Cardiac fibroblast (primary cell): ENCODE results near the gene SPACA6.
"Not testable (repeated sequence)": the region's sequence is repeated elsewhere in the genome, so short reads cannot be mapped to it uniquely, and the experiment has no call there.

ENCODE experiments used
- DNase-seq, 2 donors: peaks; one replicate each; pipeline versions ENCODE4 v3.0.0 to v3.0.0-alpha.2; 2010; ENCODE audit warnings: low read depth in 2 of 2
- H3K4me3 ChIP-seq, 2 donors: replicated peaks in 1 of 2; 1 replicate in 1 of 2; 2 replicates in 1 of 2; pipeline ENCODE4 v1.5.1; 2011; ENCODE audit warnings: low read depth in 2 of 2, low read length in 2 of 2, mild to moderate bottlenecking in 2 of 2, moderate library complexity in 1 of 2
- TF ChIP-seq, protein P1 (sequence below): IDR thresholded peaks from one replicate; pipeline ENCODE4 v1.5.1; 2011; ENCODE audit warnings: low read depth, mild to moderate bottlenecking, low read length, inconsistent platforms

SPACA6 gene

GRCh38 chr19:51675911-51676565 lies 17.1 kb upstream of the SPACA6 start:
- peak; percentile 36 to 57 for DNase-seq
- TF ChIP-seq, protein P1, sequence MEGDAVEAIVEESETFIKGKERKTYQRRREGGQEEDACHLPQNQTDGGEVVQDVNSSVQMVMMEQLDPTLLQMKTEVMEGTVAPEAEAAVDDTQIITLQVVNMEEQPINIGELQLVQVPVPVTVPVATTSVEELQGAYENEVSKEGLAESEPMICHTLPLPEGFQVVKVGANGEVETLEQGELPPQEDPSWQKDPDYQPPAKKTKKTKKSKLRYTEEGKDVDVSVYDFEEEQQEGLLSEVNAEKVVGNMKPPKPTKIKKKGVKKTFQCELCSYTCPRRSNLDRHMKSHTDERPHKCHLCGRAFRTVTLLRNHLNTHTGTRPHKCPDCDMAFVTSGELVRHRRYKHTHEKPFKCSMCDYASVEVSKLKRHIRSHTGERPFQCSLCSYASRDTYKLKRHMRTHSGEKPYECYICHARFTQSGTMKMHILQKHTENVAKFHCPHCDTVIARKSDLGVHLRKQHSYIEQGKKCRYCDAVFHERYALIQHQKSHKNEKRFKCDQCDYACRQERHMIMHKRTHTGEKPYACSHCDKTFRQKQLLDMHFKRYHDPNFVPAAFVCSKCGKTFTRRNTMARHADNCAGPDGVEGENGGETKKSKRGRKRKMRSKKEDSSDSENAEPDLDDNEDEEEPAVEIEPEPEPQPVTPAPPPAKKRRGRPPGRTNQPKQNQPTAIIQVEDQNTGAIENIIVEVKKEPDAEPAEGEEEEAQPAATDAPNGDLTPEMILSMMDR, result peak; percentile 54
- not testable (repeated sequence) for H3K4me3 ChIP-seq

DNA sequence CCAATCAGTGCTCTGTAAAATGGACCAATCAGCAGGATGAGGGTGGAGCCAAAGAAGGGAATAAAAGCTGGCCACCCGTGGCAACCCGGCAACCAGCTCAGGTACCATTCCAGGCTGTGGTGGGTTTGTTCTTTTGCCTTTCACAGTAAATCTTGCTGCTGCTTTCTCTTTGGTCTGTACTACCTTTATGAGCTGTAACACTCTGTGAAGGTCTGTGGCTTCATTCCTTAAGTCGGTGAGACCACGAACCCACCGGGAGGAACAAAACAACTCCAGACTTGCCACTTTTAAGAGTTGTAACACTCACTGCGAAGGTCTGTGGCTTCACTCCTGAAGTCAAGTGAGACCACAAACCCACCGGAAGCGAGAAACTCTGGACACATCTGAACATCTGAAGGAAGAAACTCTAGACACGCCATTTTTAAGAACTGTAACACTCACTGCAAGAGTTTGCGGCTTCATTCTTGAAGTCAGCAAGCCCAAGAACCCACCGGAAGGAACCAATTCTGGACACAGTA lies 16.5 kb upstream of the SPACA6 start:
- no peak for DNase-seq
- H3K4me3 ChIP-seq, result no peak overlapping the region
- TF ChIP-seq, protein P1, result no peak

DNA sequence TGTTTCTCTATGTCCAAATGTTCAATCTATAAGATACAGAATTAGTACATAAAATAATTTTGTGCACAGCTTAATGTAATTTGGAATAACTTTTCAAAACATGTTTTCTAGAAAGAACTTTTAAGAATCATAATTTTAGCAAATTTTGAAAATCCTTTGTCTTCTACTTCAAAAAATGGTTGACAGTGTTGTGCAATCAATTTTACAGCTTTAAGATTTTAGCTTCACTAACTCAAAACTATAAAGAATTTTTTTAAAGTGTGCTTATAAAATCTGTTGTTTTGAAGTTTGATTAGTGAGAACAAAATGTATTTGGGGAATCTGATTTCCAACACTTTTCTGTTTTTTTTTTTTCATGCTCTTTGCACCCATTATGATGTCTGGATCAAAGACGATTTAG lies 12.7 kb upstream of the SPACA6 start:
- TF ChIP-seq, protein P1, result no peak
- no peak overlapping the region for H3K4me3 ChIP-seq
- no peak for DNase-seq

GRCh38 chr19:51681286-51681941 lies 11.7 kb upstream of the SPACA6 start:
- peak; percentile 42 to 50 for DNase-seq
- TF ChIP-seq, protein P1, result no peak
- H3K4me3 ChIP-seq, result no peak overlapping the region

DNA sequence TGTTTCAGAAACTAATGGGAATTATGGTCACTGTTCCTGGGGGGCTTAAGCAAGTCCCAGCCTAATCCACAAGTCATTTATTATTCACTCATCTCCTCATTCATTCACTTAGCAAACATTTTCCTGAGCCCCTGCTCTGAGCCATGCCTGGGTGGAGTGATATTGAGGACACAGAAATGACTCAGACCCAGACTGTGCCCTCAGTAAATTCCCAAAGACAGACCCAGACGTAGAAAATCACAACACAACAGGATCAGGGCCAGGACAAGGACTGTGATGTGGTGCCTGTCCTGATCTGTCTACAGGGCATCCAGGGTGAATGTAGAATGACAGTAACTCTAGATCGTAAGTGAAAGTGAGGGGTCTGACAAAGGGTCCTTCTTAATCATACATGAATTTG lies 7.0 kb upstream of the SPACA6 start:
- TF ChIP-seq, protein P1, result no peak
- peak in 1 of 2 donors; percentile 56 for DNase-seq
- no peak overlapping the region for H3K4me3 ChIP-seq

GRCh38 chr19:51687791-51688670 lies 5.1 kb upstream of the SPACA6 start:
- peak; percentile 67 to 79 for DNase-seq
- peak overlapping the region; percentile 52 to 86 for H3K4me3 ChIP-seq
- TF ChIP-seq, protein P1, result no peak
